GM23338 (cell line): ENCODE results near the gene COL8A2. TPM values are rescaled to one million over a fixed set of nuclear protein-coding genes. Genes with fewer than 3 reads are reported as not detected.
A peak's percentile ranks its signal among the peaks of the same experiment; 100 is the strongest.

ENCODE experiments used
- ATAC-seq: fragments of 200-7000 bp; cut with Tn5 transposase; 3 replicates; pipeline ENCODE4 v1.9.1; 2020
- DNase-seq: peaks from one replicate; pipeline ENCODE4 v3.0.0-alpha.2; 2015; ENCODE audit warnings: low spot score
- H2AFZ ChIP-seq: fragments of 200-600 bp; sonication (generic); 2 replicates; pipeline ENCODE4 v1.8.0; 2016; ENCODE audit warnings: antibody characterized with exemption, mild to moderate bottlenecking, moderate library complexity
- H3F3A ChIP-seq: fragments of 200-600 bp; sonication (generic); replicated peaks from 2 replicates; pipeline ENCODE4 v1.8.0; 2017; ENCODE audit warnings: antibody characterized with exemption, mixed run types, low read depth
- H3K27ac ChIP-seq: fragments of 200-600 bp; sonication (generic); 2 replicates; pipeline ENCODE4 v1.6.1; 2016; ENCODE audit warnings: low read depth
- H3K27me3 ChIP-seq: fragments of 200-600 bp; sonication (generic); 2 replicates; pipeline ENCODE4 v1.8.0; 2016; ENCODE audit warnings: mild to moderate bottlenecking, mixed run types, moderate library complexity; ENCODE audit not compliant: insufficient read depth
- H3K36me3 ChIP-seq: fragments of 200-600 bp; sonication (generic); 2 replicates; pipeline ENCODE4 v1.8.0; 2016; ENCODE audit warnings: mild to moderate bottlenecking; ENCODE audit not compliant: insufficient read depth
- H3K4me1 ChIP-seq: fragments of 200-600 bp; sonication (generic); 2 replicates; pipeline ENCODE4 v1.8.0; 2016; ENCODE audit warnings: mild to moderate bottlenecking, moderate library complexity; ENCODE audit not compliant: insufficient read depth
- H3K4me2 ChIP-seq: fragments of 200-600 bp; sonication (generic); 2 replicates; pipeline ENCODE4 v1.7.1; 2017; ENCODE audit warnings: mixed run types
- H3K4me3 ChIP-seq: fragments of 200-600 bp; sonication (generic); 2 replicates; pipeline ENCODE4 v1.6.1; 2016; ENCODE audit warnings: mixed run types
- H3K79me2 ChIP-seq: fragments of 200-600 bp; sonication (generic); replicated peaks from 2 replicates; pipeline ENCODE4 v1.8.0; 2017; ENCODE audit warnings: mild to moderate bottlenecking; ENCODE audit not compliant: insufficient read depth
- H3K9me2 ChIP-seq: fragments of 200-600 bp; sonication (generic); 2 replicates; pipeline ENCODE4 v1.8.0; 2017; ENCODE audit not compliant: insufficient read depth
- H4K20me1 ChIP-seq: fragments of 200-600 bp; sonication (generic); replicated peaks from 2 replicates; pipeline ENCODE4 v1.8.0; 2017; ENCODE audit warnings: mild to moderate bottlenecking; ENCODE audit not compliant: insufficient read depth
- H3K27ac Mint-ChIP-seq: 2 replicates; pipeline ENCODE4 v1.8.0; 2020; ENCODE audit warnings: inconsistent platforms, mild to moderate bottlenecking, moderate library complexity, mixed read lengths
- H3K27me3 Mint-ChIP-seq: 3 replicates; pipeline ENCODE4 v1.8.0; 2022; ENCODE audit warnings: low read depth, mild to moderate bottlenecking, moderate library complexity, mixed read lengths, inconsistent platforms; ENCODE audit not compliant: insufficient read depth, poor library complexity
- H3K36me3 Mint-ChIP-seq: 3 replicates; pipeline ENCODE4 v1.8.0; 2021; ENCODE audit warnings: low read depth, mild to moderate bottlenecking, inconsistent platforms, moderate library complexity, mixed read lengths
- H3K4me1 Mint-ChIP-seq: 3 replicates; pipeline ENCODE4 v1.8.0; 2020; ENCODE audit warnings: mild to moderate bottlenecking, inconsistent platforms, mixed read lengths
- H3K4me3 Mint-ChIP-seq: 3 replicates; pipeline ENCODE4 v1.8.0; 2021; ENCODE audit warnings: moderate library complexity, mild to moderate bottlenecking, inconsistent platforms, mixed read lengths
- H3K9me3 Mint-ChIP-seq: 3 replicates; pipeline ENCODE4 v1.8.0; 2020; ENCODE audit warnings: moderate library complexity, mild to moderate bottlenecking, inconsistent platforms, mixed read lengths
- EZH2phosphoT487 ChIP-seq: fragments of 200-600 bp; sonication (generic); IDR thresholded peaks from one replicate; pipeline ENCODE4 v1.8.1; 2018; ENCODE audit warnings: antibody characterized with exemption; ENCODE audit not compliant: unreplicated experiment
- STAT1 ChIP-seq: IDR thresholded peaks from one replicate; pipeline ENCODE4 v1.6.1; 2016; ENCODE audit warnings: antibody characterized with exemption; ENCODE audit not compliant: unreplicated experiment
- ZNF114 ChIP-seq: fragments of 250-450 bp; sonication (Bioruptor Pico); IDR thresholded peaks from 2 replicates; pipeline ENCODE4 v1.5.0; 2020; ENCODE audit warnings: mild to moderate bottlenecking, moderate library complexity
- ZNF331 ChIP-seq: fragments of 250-450 bp; sonication (Bioruptor Pico); IDR thresholded peaks from 2 replicates; pipeline ENCODE4 v1.5.0; 2020; ENCODE audit warnings: low read depth, mild to moderate bottlenecking, moderate library complexity
- polyA plus RNA-seq: library from polyadenylated mRNA; unstranded; fragments of >200 nt; fragmentation: Nextera tagmentation; extraction: Ambion mirVana; gene quantifications from 2 replicates; pipeline ENCODE4 v1.2.1, GENCODE V29; 2016
- total RNA-seq: library from RNA; depleted of rRNA; stranded (reverse); fragments of >200 nt; shearing (Covaris generic); gene quantifications from 2 replicates; pipeline ENCODE4 v1.2.3, GENCODE V29; 2014
- TF ChIP-seq, protein P1 (sequence below): IDR thresholded peaks from 2 replicates; pipeline ENCODE4 v1.6.1; 2016; ENCODE audit warnings: antibody characterized with exemption
- TF ChIP-seq, protein P2 (sequence below), 2 experiments: fragments of 200-600 bp in 1 of 2; sonication (generic) in 1 of 2; conservative IDR thresholded peaks; 2 replicates each; pipeline versions ENCODE4 v1.5.1 to v1.6.1; 2016 to 2017; ENCODE audit warnings: antibody characterized with exemption in 2 of 2, low read depth in 2 of 2, mild to moderate bottlenecking in 2 of 2, moderate library complexity in 1 of 2
- TF ChIP-seq, protein P3 (sequence below): IDR thresholded peaks from one replicate; pipeline ENCODE4 v1.6.1; 2018; ENCODE audit warnings: antibody characterized with exemption; ENCODE audit not compliant: unreplicated experiment

Gene COL8A2
- total and polyA plus RNA-seq, 2 experiments from 2014 or later = 0.95 to 4.9 TPM

DNA sequence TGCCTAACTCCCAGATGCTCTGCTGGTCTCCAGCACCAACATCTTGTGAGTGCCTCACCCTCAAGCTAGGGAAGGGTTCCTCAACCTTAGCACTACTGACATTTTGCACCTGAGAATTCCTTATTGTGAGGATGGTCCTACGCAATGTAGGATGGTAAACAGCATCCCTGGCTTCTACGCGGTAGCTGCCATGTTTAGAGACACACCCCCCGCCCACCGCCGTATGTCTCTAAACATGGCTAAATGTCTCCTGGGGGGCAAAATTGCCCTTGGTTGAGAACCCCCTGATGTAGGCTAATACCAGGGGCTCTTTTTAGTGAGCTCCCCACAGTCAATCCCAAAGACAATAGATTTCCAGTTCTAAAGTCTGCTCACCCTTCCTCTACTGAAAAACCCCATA lies 28.5 kb upstream of the COL8A2 start:
- H3K9me3 Mint-ChIP-seq = no peaks in the 10 kb centered on the region; the same call in 2 of the 3 replicates
- no peak for ATAC-seq
- TF ChIP-seq ZNF114 (CRISPR knock-in tag) = no peak
- TF ChIP-seq, protein P1, sequence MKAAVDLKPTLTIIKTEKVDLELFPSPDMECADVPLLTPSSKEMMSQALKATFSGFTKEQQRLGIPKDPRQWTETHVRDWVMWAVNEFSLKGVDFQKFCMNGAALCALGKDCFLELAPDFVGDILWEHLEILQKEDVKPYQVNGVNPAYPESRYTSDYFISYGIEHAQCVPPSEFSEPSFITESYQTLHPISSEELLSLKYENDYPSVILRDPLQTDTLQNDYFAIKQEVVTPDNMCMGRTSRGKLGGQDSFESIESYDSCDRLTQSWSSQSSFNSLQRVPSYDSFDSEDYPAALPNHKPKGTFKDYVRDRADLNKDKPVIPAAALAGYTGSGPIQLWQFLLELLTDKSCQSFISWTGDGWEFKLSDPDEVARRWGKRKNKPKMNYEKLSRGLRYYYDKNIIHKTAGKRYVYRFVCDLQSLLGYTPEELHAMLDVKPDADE = no peak
- TF ChIP-seq, protein P2, sequence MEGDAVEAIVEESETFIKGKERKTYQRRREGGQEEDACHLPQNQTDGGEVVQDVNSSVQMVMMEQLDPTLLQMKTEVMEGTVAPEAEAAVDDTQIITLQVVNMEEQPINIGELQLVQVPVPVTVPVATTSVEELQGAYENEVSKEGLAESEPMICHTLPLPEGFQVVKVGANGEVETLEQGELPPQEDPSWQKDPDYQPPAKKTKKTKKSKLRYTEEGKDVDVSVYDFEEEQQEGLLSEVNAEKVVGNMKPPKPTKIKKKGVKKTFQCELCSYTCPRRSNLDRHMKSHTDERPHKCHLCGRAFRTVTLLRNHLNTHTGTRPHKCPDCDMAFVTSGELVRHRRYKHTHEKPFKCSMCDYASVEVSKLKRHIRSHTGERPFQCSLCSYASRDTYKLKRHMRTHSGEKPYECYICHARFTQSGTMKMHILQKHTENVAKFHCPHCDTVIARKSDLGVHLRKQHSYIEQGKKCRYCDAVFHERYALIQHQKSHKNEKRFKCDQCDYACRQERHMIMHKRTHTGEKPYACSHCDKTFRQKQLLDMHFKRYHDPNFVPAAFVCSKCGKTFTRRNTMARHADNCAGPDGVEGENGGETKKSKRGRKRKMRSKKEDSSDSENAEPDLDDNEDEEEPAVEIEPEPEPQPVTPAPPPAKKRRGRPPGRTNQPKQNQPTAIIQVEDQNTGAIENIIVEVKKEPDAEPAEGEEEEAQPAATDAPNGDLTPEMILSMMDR (conservative IDR thresholded peaks at IDR 0.05; ENCODE audit: low read depth in 2 of 2) = no peak
- no peak for TF ChIP-seq ZNF331 (CRISPR knock-in tag)
- TF ChIP-seq, protein P3, sequence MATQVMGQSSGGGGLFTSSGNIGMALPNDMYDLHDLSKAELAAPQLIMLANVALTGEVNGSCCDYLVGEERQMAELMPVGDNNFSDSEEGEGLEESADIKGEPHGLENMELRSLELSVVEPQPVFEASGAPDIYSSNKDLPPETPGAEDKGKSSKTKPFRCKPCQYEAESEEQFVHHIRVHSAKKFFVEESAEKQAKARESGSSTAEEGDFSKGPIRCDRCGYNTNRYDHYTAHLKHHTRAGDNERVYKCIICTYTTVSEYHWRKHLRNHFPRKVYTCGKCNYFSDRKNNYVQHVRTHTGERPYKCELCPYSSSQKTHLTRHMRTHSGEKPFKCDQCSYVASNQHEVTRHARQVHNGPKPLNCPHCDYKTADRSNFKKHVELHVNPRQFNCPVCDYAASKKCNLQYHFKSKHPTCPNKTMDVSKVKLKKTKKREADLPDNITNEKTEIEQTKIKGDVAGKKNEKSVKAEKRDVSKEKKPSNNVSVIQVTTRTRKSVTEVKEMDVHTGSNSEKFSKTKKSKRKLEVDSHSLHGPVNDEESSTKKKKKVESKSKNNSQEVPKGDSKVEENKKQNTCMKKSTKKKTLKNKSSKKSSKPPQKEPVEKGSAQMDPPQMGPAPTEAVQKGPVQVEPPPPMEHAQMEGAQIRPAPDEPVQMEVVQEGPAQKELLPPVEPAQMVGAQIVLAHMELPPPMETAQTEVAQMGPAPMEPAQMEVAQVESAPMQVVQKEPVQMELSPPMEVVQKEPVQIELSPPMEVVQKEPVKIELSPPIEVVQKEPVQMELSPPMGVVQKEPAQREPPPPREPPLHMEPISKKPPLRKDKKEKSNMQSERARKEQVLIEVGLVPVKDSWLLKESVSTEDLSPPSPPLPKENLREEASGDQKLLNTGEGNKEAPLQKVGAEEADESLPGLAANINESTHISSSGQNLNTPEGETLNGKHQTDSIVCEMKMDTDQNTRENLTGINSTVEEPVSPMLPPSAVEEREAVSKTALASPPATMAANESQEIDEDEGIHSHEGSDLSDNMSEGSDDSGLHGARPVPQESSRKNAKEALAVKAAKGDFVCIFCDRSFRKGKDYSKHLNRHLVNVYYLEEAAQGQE = no peak
- peak overlapping the region; percentile 4; the same call in 1 of the 3 replicates for H3K4me3 Mint-ChIP-seq
- Histone ChIP-seq H3K4me1 (peaks cover 41% of the 10 kb centered on the region), H4K20me1 (no peaks in the 10 kb centered on the region; the same call in 1 of the 2 replicates), H3F3A (peaks cover 4% of the 10 kb centered on the region), H3K36me3 (no peaks in the 10 kb centered on the region), H3K79me2 (peaks cover 15% of the 10 kb centered on the region), H3K27ac (no peak overlapping the region), H3K4me2 (no peak overlapping the region), H3K4me3 (no peak overlapping the region), H3K9me2 (no peaks in the 10 kb centered on the region), H3K27me3 (peaks cover 57% of the 10 kb centered on the region), H2AFZ (no peak overlapping the region)
- H3K27me3 Mint-ChIP-seq = peaks cover 51% of the 10 kb centered on the region
- peaks cover 6% of the 10 kb centered on the region for H3K36me3 Mint-ChIP-seq
- H3K4me1 Mint-ChIP-seq = peaks cover 44% of the 10 kb centered on the region
- H3K27ac Mint-ChIP-seq = no peak overlapping the region
- no peak for DNase-seq

DNA sequence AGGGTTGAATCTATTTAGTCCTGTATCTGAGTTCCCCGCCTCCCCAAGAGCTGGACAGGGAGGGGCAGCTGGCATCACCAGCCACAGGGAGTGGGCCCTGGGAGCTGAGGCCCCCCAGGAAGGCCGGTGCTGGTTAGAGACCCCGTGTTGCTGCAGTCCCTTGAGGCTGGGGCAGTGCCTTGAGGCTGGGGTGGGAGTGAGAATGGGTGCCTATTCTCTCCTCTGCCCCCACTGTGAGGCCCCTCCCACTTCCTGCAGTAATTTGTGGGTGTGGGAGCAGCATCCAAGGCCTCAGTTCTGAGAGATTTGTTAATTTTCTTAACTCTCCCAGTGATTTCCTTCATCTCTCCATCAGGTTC lies 26.8 kb upstream of the COL8A2 start:
- no peaks in the 10 kb centered on the region for H3K9me2 ChIP-seq
- H3K27ac ChIP-seq = no peak overlapping the region
- H3K4me1 ChIP-seq = peaks cover 32% of the 10 kb centered on the region
- Mint-ChIP-seq H3K27me3 (peaks cover 48% of the 10 kb centered on the region), H3K9me3 (no peaks in the 10 kb centered on the region; the same call in 1 of the 3 replicates), H3K27ac (no peak overlapping the region), H3K36me3 (peaks cover 6% of the 10 kb centered on the region; the same call in 2 of the 3 replicates), H3K4me3 (no peak overlapping the region), H3K4me1 (peaks cover 37% of the 10 kb centered on the region)
- no peak overlapping the region for H3K4me3 ChIP-seq
- H3K36me3 ChIP-seq = no peaks in the 10 kb centered on the region
- peaks cover 16% of the 10 kb centered on the region for H3K79me2 ChIP-seq
- H3F3A ChIP-seq = peaks cover 4% of the 10 kb centered on the region
- DNase-seq (no peak), ATAC-seq (no peak)
- TF ChIP-seq STAT1 (no peak), EZH2phosphoT487 (no peak)
- TF ChIP-seq, protein P2 (conservative IDR thresholded peaks at IDR 0.05; ENCODE audit: low read depth in 2 of 2) = no peak
- H2AFZ ChIP-seq = no peak overlapping the region
- H3K27me3 ChIP-seq = peaks cover 57% of the 10 kb centered on the region
- peak overlapping the region; percentile 74; the same call in 1 of the 2 replicates for H3K4me2 ChIP-seq
- H4K20me1 ChIP-seq = no peaks in the 10 kb centered on the region
